ENCODE results near the gene IMMP2L. TPM values are rescaled to one million over a fixed set of nuclear protein-coding genes. Genes with fewer than 3 reads are reported as not detected.
A peak's percentile ranks its signal among the peaks of the same experiment; 100 is the strongest.

The IMMP2L gene
- total RNA-seq, 2 experiments from 2014 or later: 5.2 to 6.5 TPM

DNA sequence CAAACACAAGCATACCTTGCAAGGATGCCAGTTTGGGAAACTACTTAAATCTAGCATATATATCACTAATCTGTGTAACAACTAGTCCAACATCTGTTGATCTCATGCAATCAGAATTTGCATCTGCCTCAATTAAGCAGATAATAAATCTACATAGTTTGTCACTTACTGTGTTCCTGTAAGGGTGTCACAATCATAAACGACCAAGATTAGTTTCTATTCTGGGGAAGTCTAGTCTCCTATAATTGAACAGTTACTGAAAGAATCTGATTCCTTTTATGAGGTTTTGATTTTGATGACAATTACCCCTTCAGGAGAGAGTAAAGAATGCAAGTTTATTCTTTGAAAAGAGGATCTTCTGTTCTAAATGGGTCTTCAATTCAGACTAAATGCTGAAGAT is 556.8 kb downstream of the IMMP2L start:
- Mint-ChIP-seq H3K9me3 (peaks cover 8% of the 10 kb centered on the region), H3K27ac (no peak overlapping the region)
- CTCF ChIA-PET: interaction anchor here (1.4 to 1.9 kb wide), 2 partner anchors 9 to 10 kb away, joined by 3 to 7 read pairs; no protein-coding TSS in a partner anchor

DNA sequence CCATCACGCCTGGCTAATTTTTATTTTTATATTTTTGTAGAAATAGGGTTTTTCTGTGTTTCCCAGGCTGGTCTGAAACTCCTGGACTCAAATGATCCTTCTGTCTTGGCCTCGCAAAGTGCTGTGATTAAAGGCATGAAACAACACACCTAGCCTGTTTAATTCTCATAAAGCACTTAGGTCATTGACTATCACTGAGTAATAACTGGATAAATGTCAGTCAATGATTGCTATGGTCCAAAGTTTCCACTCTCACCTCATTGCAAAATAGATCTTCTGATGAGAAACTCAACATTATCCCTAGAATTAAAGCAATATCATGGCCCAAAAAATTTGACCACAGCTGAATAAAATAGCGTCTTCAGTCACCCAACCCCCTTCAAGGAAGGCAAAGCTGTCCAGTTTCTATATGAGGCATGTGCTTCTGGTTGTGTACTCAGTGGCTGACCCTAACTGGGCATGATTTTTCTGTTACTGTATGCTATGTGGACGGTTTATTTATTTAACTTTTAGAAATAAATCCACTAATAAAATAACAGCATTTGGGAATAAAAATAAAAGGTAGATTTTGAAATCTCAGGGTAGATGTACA is 557.9 kb downstream of the IMMP2L start:
- no peak for DNase-seq
- Mint-ChIP-seq H3K4me1 (peaks cover 14% of the 10 kb centered on the region), H3K27ac (no peak overlapping the region), H3K27me3 (no peaks in the 10 kb centered on the region), H3K9me3 (peaks cover 13% of the 10 kb centered on the region), H3K36me3 (ENCODE audit: low read depth) (peaks cover 17% of the 10 kb centered on the region), H3K4me3 (no peak overlapping the region)
- POLR2A ChIA-PET: no interaction called here
- CTCF ChIA-PET: interaction anchor here (0.6 to 1.5 kb wide), 3 partner anchors 8 to 95 kb away, joined by 3 read pairs; no protein-coding TSS in a partner anchor

More for the DNA sequence above, 556.8 kb downstream of the IMMP2L start:
- POLR2A ChIA-PET: interaction anchor here (0.7 kb wide), 1 partner anchor 9 kb away, joined by 9 read pairs; no protein-coding TSS in a partner anchor
- H3K4me1 Mint-ChIP-seq: peaks cover 24% of the 10 kb centered on the region
- DNase-seq: no peak
- H3K27me3 Mint-ChIP-seq: no peaks in the 10 kb centered on the region
- H3K36me3 Mint-ChIP-seq (ENCODE audit: low read depth): peaks cover 14% of the 10 kb centered on the region
- no peak overlapping the region for H3K4me3 Mint-ChIP-seq

DNA sequence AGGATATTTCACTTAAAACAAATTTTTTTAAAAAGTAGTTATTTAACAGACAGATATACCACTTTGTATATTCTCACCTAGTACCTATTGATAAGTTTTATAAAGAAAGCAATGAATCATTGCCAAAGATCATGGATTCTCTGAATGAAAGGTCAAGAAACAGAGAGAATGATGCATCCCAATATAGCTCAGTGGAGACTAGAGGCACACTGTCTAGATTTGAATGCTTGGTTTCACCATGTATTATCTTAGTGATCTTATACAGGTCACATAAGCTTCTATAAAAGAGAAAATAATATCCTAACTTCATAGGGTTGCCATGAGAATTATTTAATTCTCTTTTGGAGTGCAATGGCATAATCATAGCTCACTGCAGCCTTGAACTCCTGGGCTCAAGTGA is 558.4 kb downstream of the IMMP2L start:
- POLR2A ChIA-PET: no interaction called here
- Mint-ChIP-seq H3K36me3 (ENCODE audit: low read depth) (peaks cover 20% of the 10 kb centered on the region), H3K27ac (no peak overlapping the region), H3K4me1 (peaks cover 14% of the 10 kb centered on the region), H3K4me3 (no peak overlapping the region), H3K9me3 (peaks cover 15% of the 10 kb centered on the region), H3K27me3 (no peaks in the 10 kb centered on the region)
- CTCF ChIA-PET: interaction anchor here (1.4 to 1.7 kb wide), 3 partner anchors 7 to 10 kb away, joined by 3 to 6 read pairs (median 3); no protein-coding TSS in a partner anchor
- no peak for DNase-seq

DNA sequence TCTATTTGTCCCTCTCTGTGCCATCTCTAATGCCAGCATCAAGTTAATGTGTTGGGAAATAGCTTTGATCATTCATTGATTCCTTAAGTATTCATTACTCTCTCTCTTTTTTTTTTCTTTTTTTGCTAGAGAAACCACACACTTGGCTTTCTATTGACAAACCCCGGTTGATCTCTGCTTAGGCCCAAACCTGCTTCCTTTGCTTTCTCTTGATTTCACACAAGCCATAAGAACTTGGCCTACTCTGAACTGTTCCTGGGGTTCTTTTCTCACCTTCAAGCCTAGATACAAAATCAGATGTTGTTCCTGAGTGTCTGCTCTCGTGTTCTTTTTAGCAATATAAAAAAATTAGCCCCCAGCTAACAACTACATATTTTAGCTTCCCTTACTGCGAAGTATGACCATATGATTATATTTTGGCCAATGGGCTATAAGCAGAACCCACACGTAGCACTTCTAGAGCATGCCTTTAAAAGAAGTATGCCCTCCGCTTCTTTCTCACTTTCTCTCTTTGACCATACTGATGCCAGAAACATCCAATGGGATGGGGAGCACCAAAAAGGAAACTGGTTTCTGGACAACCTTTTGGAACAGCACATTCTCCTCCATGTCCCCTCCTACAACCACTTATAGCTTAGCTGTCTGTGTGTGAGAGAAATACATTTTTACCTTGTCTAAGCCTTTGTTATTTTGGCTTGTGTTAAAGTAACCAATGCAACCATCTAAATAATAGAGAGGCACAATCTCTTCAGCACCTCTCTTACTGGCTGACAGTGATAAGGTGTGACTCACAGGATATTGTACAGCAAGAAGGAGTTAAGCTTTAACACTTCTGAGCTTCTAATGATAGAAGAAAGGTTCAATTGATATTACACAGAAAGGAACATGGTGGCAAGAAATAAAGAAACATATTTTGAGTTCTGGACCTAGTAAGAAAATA is 568.0 kb downstream of the IMMP2L start:
- DNase-seq: no peak
- Mint-ChIP-seq H3K4me3 (no peak overlapping the region), H3K9me3 (peaks cover 24% of the 10 kb centered on the region), H3K27ac (peak overlapping the region; percentile 48), H3K36me3 (ENCODE audit: low read depth) (peaks cover 25% of the 10 kb centered on the region), H3K27me3 (no peaks in the 10 kb centered on the region), H3K4me1 (peaks cover 30% of the 10 kb centered on the region)
- ChIA-PET POLR2A (interaction anchor here (0.6 kb wide), 1 partner anchor 1195 kb away, joined by 4 read pairs; no protein-coding TSS in a partner anchor), CTCF (interaction anchor here (0.6 to 2.1 kb wide), 5 partner anchors 9 to 42 kb away, joined by 3 to 7 read pairs (median 5); no protein-coding TSS in a partner anchor)

DNA sequence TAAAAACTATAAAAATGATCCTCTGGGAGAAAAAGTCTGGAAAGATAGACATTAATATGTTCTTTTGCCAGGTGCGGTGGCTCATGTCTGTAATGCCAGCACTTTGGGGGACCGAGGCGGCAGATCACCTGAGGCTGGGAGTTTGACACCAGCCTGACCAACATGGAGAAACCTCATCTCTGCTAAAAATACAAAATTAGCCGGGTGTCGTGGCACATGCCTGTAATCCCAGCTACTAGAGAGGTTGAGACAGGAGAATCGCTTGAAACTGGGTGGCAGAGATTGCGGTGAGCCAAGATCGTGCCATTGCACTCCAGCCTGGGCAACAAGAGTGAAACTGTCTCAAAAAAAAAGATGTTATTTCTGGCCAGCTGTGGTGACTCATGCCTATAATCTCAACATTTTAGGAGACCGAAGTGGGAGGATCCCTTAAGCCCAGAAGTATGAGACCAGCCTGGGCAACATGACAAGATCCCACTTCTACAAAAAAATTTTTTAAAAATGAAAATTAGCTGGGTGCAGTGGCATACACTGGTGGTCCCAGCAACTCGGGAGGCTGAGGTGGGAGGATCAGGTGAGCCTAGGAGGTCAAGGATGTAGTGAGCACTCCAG is 573.3 kb downstream of the IMMP2L start:
- Mint-ChIP-seq H3K9me3 (peaks cover 14% of the 10 kb centered on the region), H3K36me3 (ENCODE audit: low read depth) (peaks cover 21% of the 10 kb centered on the region), H3K27ac (no peak overlapping the region), H3K4me3 (no peak overlapping the region), H3K27me3 (no peaks in the 10 kb centered on the region), H3K4me1 (peaks cover 25% of the 10 kb centered on the region)
- no peak for DNase-seq
- ChIA-PET CTCF (interaction anchor here (0.6 to 2.1 kb wide), 2 partner anchors 18 to 24 kb away, joined by 3 to 4 read pairs; no protein-coding TSS in a partner anchor), POLR2A (no interaction called here)

DNA sequence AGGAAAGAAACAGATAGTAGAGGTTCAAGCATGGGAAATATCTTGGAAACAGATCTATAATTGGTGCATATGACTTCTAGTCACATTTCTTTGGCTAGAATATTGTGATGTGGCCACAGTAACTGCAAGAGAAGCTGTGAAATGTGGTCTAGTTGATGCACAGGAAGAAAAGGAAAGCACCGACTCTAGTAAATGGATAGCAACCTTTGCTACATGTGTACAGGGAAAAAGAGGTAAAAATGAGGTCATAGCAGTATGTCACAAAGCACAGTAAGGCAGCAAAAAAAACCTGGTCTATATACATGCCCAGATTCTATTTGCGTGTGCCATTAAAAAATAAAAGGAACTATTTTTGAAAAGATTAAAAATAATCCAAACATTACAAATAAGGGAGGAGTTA is 573.9 kb downstream of the IMMP2L start:
- Mint-ChIP-seq H3K36me3 (ENCODE audit: low read depth) (peaks cover 17% of the 10 kb centered on the region), H3K27ac (no peak overlapping the region), H3K27me3 (no peaks in the 10 kb centered on the region), H3K9me3 (peaks cover 8% of the 10 kb centered on the region), H3K4me3 (no peak overlapping the region), H3K4me1 (peaks cover 19% of the 10 kb centered on the region)
- DNase-seq: no peak
- ChIA-PET CTCF (interaction anchor here (2.1 kb wide), 1 partner anchor 17 kb away, joined by 4 read pairs; no protein-coding TSS in a partner anchor), POLR2A (no interaction called here)

DNA sequence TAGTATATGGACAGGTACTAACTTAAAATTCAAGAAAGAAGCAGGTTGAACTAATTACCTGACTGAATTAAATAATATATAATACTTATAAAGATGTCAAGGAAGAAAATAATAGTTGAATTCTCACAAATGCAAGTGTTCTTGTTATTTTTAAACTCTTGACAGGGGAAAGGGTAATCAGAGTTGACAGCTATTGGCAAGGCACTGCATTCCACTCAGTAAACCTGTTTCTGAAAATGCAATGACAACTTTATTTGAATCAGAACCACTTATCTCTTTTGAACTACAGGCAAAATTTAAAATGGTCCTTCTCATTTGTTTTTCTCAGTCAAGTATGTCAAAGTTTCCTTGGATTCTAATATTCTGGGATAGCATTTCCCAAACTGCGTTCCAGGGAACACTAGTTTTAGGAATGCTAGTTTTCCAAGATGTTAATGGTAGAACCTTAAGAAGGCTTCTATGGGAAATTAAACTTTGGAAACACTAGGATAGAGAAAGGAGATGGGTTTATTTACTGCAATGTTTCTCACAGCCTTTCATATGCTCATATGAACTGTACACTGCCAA is 575.1 kb downstream of the IMMP2L start:
- ChIA-PET CTCF (interaction anchor here (1.5 kb wide), 1 partner anchor 12 kb away, joined by 3 read pairs; no protein-coding TSS in a partner anchor), POLR2A (no interaction called here)
- H3K36me3 Mint-ChIP-seq (ENCODE audit: low read depth): peaks cover 15% of the 10 kb centered on the region
- no peak overlapping the region for H3K4me3 Mint-ChIP-seq
- peaks cover 12% of the 10 kb centered on the region for H3K4me1 Mint-ChIP-seq
- no peak overlapping the region for H3K27ac Mint-ChIP-seq
- no peaks in the 10 kb centered on the region for H3K27me3 Mint-ChIP-seq
- H3K9me3 Mint-ChIP-seq: peaks cover 8% of the 10 kb centered on the region
- no peak for DNase-seq

DNA sequence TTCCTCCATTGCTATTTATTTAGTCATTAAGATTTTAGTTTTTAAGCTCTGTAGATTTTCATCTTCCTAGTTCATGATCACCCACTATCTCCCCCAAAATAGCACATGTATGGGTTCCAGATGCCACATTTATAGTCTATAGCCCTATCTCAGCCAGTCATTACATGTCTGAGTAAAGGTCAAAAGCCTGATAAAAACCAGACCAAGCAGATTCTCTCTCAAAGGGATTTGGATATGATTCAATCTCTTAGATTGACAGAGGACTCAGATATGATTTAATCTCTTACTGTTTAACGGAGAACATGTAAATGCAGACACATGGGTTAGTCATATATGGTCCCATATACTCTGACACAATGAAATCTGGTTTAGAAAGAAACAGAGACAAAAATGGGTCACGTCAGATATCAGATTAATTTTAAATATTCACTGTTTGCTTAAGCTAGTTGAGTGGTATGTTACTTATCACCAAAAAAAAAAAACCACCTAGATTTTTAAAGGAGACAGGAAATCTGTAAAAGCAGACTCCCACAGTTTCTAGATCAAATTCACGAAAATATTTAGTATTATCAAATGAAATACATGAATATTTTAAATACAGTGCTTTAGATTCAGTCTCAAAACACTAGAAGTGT is 578.4 kb downstream of the IMMP2L start:
- no peak overlapping the region for H3K4me3 Mint-ChIP-seq
- H3K27ac Mint-ChIP-seq: no peak overlapping the region
- H3K9me3 Mint-ChIP-seq: peaks cover 12% of the 10 kb centered on the region
- peaks cover 17% of the 10 kb centered on the region for H3K36me3 Mint-ChIP-seq (ENCODE audit: low read depth)
- no peaks in the 10 kb centered on the region for H3K27me3 Mint-ChIP-seq
- CTCF ChIA-PET: interaction anchor here (1.5 kb wide), 1 partner anchor 27 kb away, joined by 4 read pairs; no protein-coding TSS in a partner anchor
- POLR2A ChIA-PET: no interaction called here
- DNase-seq: no peak
- peaks cover 21% of the 10 kb centered on the region for H3K4me1 Mint-ChIP-seq

DNA sequence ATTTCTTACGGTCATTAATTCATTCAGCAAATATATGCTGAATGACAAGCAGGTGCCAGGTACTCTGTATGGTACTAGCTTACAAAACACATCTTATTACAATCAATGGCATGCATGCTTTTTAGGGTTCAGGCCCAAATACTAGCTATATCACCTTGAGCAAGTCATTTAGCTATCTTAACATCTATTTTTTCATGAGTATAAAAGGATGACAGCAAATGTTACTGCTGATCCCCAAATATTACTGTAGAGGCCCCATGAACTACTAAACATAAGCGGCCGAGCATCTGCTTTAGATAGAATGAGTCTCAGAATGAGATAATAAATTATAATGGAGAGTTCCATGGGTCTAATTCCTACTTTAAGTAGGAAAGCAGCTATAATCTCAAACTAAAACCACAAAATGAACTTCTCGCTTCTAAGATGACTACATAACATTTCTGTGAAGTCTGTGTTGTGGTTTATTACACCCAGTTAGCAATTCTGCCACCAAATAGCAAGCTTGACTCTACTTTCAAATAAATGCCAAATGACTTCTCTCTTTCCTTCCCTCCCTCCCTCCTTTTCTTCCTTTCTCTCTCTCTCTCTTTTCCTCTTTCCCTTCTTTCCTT is 585.1 kb downstream of the IMMP2L start:
- no peaks in the 10 kb centered on the region for H3K27me3 Mint-ChIP-seq
- DNase-seq: peak; percentile 21
- peak overlapping the region; percentile 93 for H3K27ac Mint-ChIP-seq
- ChIA-PET POLR2A (interaction anchor here (1.0 kb wide), 1 partner anchor 36 kb away, joined by 3 read pairs; no protein-coding TSS in a partner anchor), CTCF (interaction anchor here (0.6 to 1.6 kb wide), 2 partner anchors 25 to 34 kb away, joined by 3 to 4 read pairs; no protein-coding TSS in a partner anchor)
- peaks cover 24% of the 10 kb centered on the region for H3K9me3 Mint-ChIP-seq
- H3K4me3 Mint-ChIP-seq: peak overlapping the region; percentile 52
- peaks cover 44% of the 10 kb centered on the region for H3K4me1 Mint-ChIP-seq
- peaks cover 35% of the 10 kb centered on the region for H3K36me3 Mint-ChIP-seq (ENCODE audit: low read depth)

DNA sequence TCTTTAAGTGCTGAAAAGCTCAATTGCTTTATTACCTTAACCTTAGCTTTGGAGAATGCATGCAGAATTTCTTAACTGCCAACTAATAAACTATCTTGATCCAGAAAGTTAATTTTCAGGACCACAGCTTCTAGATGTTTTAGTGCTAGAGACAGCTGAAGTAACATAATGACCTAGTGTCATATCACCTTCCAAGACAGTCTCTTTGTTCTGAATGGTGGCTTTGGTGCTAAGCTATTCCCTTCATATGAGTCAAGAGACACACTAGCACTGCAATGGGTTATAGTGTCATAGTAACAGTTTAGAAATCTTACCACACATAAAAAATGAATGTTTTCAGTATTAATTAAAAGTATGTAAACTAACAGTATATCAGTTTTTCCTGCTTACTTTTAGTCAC is 586.8 kb downstream of the IMMP2L start:
- Mint-ChIP-seq H3K9me3 (peaks cover 22% of the 10 kb centered on the region), H3K27ac (no peak overlapping the region), H3K4me3 (no peak overlapping the region), H3K4me1 (peaks cover 41% of the 10 kb centered on the region), H3K36me3 (ENCODE audit: low read depth) (peaks cover 34% of the 10 kb centered on the region), H3K27me3 (no peaks in the 10 kb centered on the region)
- DNase-seq: no peak
- ChIA-PET POLR2A (no interaction called here), CTCF (interaction anchor here (0.6 to 1.1 kb wide), 2 partner anchors 12 to 43 kb away, joined by 3 to 4 read pairs; no protein-coding TSS in a partner anchor)

DNA sequence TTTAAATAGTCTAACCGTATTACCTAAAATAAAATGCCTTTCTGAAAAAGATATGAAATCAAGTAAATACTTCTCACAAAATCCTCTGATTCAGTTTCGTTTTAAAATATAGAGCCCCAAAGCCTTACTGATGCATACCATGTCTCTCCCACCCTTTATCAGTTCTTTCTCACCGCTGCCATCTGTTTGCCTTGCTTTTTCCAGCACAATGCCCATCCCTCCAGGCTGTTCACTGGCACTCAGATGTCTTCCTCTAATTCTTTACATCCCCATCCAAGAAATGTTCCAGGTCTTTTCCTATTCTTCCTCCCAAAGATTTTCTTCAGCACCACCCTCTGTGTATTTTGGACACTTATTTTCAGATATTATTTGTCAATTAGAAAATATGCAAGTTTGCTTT is 587.9 kb downstream of the IMMP2L start:
- peaks cover 19% of the 10 kb centered on the region for H3K9me3 Mint-ChIP-seq
- H3K4me1 Mint-ChIP-seq: peaks cover 40% of the 10 kb centered on the region
- H3K27ac Mint-ChIP-seq: no peak overlapping the region
- H3K36me3 Mint-ChIP-seq (ENCODE audit: low read depth): peaks cover 30% of the 10 kb centered on the region
- no peak for DNase-seq
- no peaks in the 10 kb centered on the region for H3K27me3 Mint-ChIP-seq
- no peak overlapping the region for H3K4me3 Mint-ChIP-seq
- ChIA-PET CTCF (no interaction called here), POLR2A (no interaction called here)

Data from activated CD4-positive, alpha-beta T cell treated with anti-CD3 and anti-CD28 coated beads, Interleukin-2, amount 10 ng/mL, durations not matched to agents 7 days and 5 days (primary cell).